Body of pancreas (tissue), 4 donors: ENCODE data around the gene PHKA1.

Experiments
- CTCF ChIP-seq, 7 experiments: fragments of 450-650 bp in 4 of 7; fragments of 200-600 bp in 3 of 7; sonication (generic) in 3 of 7; IDR thresholded peaks; one replicate each; pipeline ENCODE4 v1.5.1; 2016 to 2019; ENCODE audit warnings: antibody characterized with exemption in 7 of 7
- POLR2A ChIP-seq, 3 donors: fragments of 450-650 bp; IDR thresholded peaks; one replicate each; pipeline ENCODE4 v1.6.1; 2016; ENCODE audit warnings: antibody characterized with exemption in 3 of 3, mild to moderate bottlenecking in 2 of 3

- TF ChIP-seq CTCF (IDR thresholded peaks at IDR 0.05), result no peak
- no peak for TF ChIP-seq POLR2A (IDR thresholded peaks at IDR 0.05)
Measured at GRCh38 chrX:72666451-72666850, 47.7 kb downstream of the PHKA1 start.
